HCT116 (cell line): ENCODE measurements around the gene RSAD2. TPM values are rescaled to one million over a fixed set of nuclear protein-coding genes. Genes with fewer than 3 reads are reported as not detected.

ENCODE experiments used
- ATAC-seq: fragments of 200-7000 bp; cut with Tn5 transposase; 2 replicates; pipeline ENCODE4 v1.9.1; 2020; ENCODE audit warnings: mild to moderate bottlenecking, moderate library complexity
- BruUV-seq: library from RNA; stranded (reverse); fragments of 400-500 nt; replicated peaks from 2 replicates; lab custom pipeline; 2021; lab: Mats Ljungman, UMichigan
- CTCF ChIA-PET: fragments of 300-600 bp; sonication (Branson Sonifier 250); formaldehyde crosslinking; loops from one replicate; lab custom pipeline; 2021; ENCODE audit warnings: antibody characterized with exemption; lab: Charles Lee
- POLR2A ChIA-PET: fragments of 300-600, 350-600 bp; sonication (Branson Sonifier 250); formaldehyde crosslinking; loops from one replicate; lab custom pipeline; 2021; ENCODE audit warnings: antibody characterized with exemption; lab: Charles Lee
- RAD21 ChIA-PET, 2 experiments: fragments of 300-600 bp; sonication (Branson Sonifier 250); formaldehyde crosslinking; loops; one replicate each; lab custom pipeline; 2023; ENCODE audit warnings: low total read pairs in 2 of 2; ENCODE audit not compliant: uncharacterized antibody in 2 of 2, unreplicated experiment in 2 of 2, low non-redundant PET in 1 of 2; lab: Charles Lee
- DNase-seq: peaks from one replicate; pipeline ENCODE4 v3.0.0-alpha.2; 2010; ENCODE audit warnings: low read depth, low spot score
- H2AFZ ChIP-seq: fragments of 200-600 bp; shearing (Covaris generic), sonication (generic); 2 replicates; pipeline ENCODE4 v1.6.1; 2017; ENCODE audit warnings: low read depth, mixed run types, mixed read lengths, antibody characterized with exemption, low read length; ENCODE audit not compliant: poor library complexity, severe bottlenecking
- H3K27ac ChIP-seq: 2 replicates; pipeline ENCODE4 v1.5.1; 2012; ENCODE audit warnings: low read depth, low read length
- H3K27me3 ChIP-seq: fragments of 200-600 bp; sonication (generic); 2 replicates; pipeline ENCODE4 v1.6.1; 2016; ENCODE audit warnings: mixed run types, low read length, mixed read lengths; ENCODE audit not compliant: insufficient read depth
- H3K36me3 ChIP-seq, 2 experiments: fragments of 200-500 bp in 1 of 2; fragments of 200-600 bp in 1 of 2; sonication (Bioruptor generic) in 1 of 2; sonication (generic) in 1 of 2; 2 replicates each; pipeline versions ENCODE4 v1.5.1 to v1.6.1; 2014 to 2016; ENCODE audit warnings: low read length in 2 of 2, inconsistent platforms in 1 of 2, mixed read lengths in 1 of 2, mixed run types in 1 of 2; ENCODE audit not compliant: insufficient read depth in 2 of 2, control insufficient read depth in 1 of 2
- H3K4me1 ChIP-seq, 2 experiments: fragments of 200-600 bp in 1 of 2; sonication (generic) in 1 of 2; 2 replicates each; pipeline versions ENCODE4 v1.5.1 to v1.6.1; 2012 to 2017; ENCODE audit warnings: low read length in 2 of 2, inconsistent platforms in 1 of 2, mild to moderate bottlenecking in 1 of 2, mixed read lengths in 1 of 2, mixed run types in 1 of 2, moderate library complexity in 1 of 2; ENCODE audit not compliant: insufficient read depth in 2 of 2, control insufficient read depth in 1 of 2
- H3K4me2 ChIP-seq: fragments of 200-600 bp; sonication (generic); 2 replicates; pipeline ENCODE4 v1.6.1; 2017; ENCODE audit warnings: mixed run types, low read length, mixed read lengths
- H3K4me3 ChIP-seq, 2 experiments: fragments of 200-600 bp in 1 of 2; sonication (generic) in 1 of 2; replicated peaks in 1 of 2; 2 replicates each; pipeline ENCODE4 v1.5.1; 2011 to 2016; ENCODE audit warnings: low read length in 2 of 2, control low read depth in 1 of 2, low read depth in 1 of 2, mild to moderate bottlenecking in 1 of 2, mixed read lengths in 1 of 2, mixed run types in 1 of 2
- H3K79me2 ChIP-seq: fragments of 200-600 bp; sonication (generic); 2 replicates; pipeline ENCODE4 v1.6.1; 2017; ENCODE audit warnings: mild to moderate bottlenecking, mixed run types, low read length, moderate library complexity, mixed read lengths; ENCODE audit not compliant: insufficient read depth
- H3K9ac ChIP-seq: fragments of 200-600 bp; sonication (generic); 2 replicates; pipeline ENCODE4 v1.6.1; 2016; ENCODE audit warnings: low read length, mixed read lengths
- H3K9me2 ChIP-seq: fragments of 200-600 bp; sonication (generic), shearing (Covaris generic); 2 replicates; pipeline ENCODE4 v1.6.1; 2017; ENCODE audit warnings: mixed run types, mild to moderate bottlenecking, moderate library complexity; ENCODE audit not compliant: insufficient read depth
- H3K9me3 ChIP-seq, 2 experiments: fragments of 200-500 bp in 1 of 2; fragments of 200-600 bp in 1 of 2; sonication (Bioruptor generic) in 1 of 2; sonication (generic) in 1 of 2; 2 replicates each; pipeline ENCODE4 v1.6.1; 2014 to 2017; ENCODE audit warnings: low read length in 2 of 2, mixed read lengths in 2 of 2, inconsistent platforms in 1 of 2, low read depth in 1 of 2, mild to moderate bottlenecking in 1 of 2, mixed run types in 1 of 2, moderate library complexity in 1 of 2; ENCODE audit not compliant: control insufficient read depth in 1 of 2, insufficient read depth in 1 of 2
- H4K20me1 ChIP-seq: fragments of 200-600 bp; sonication (generic), shearing (Covaris generic); 2 replicates; pipeline ENCODE4 v1.6.1; 2017; ENCODE audit warnings: mixed run types, mild to moderate bottlenecking, moderate library complexity; ENCODE audit not compliant: insufficient read depth
- ATF3 ChIP-seq: IDR thresholded peaks from 2 replicates; pipeline ENCODE4 v1.6.1; 2012
- CEBPB ChIP-seq: IDR thresholded peaks from 2 replicates; pipeline ENCODE4 v1.6.1; 2012; ENCODE audit warnings: low read depth
- EGR1 ChIP-seq: IDR thresholded peaks from 2 replicates; pipeline ENCODE4 v1.6.1; 2012; ENCODE audit warnings: low read depth
- ELF1 ChIP-seq: IDR thresholded peaks from 2 replicates; pipeline ENCODE4 v1.6.1; 2012; ENCODE audit warnings: low read depth, borderline replicate concordance
- EZH2 ChIP-seq: fragments of 200-600 bp; sonication (generic); IDR thresholded peaks from 2 replicates; pipeline ENCODE4 v1.6.1; 2017; ENCODE audit warnings: antibody characterized with exemption, mixed run types
- EZH2phosphoT487 ChIP-seq: fragments of 200-600 bp; IDR thresholded peaks from 2 replicates; pipeline ENCODE4 v1.6.1; 2018; ENCODE audit warnings: antibody characterized with exemption, borderline replicate concordance
- FOSL1 ChIP-seq: IDR thresholded peaks from 2 replicates; pipeline ENCODE4 v1.6.1; 2012; ENCODE audit warnings: low read depth
- MAX ChIP-seq: IDR thresholded peaks from 2 replicates; pipeline ENCODE4 v1.6.1; 2012
- POLR2A ChIP-seq: IDR thresholded peaks from 2 replicates; pipeline ENCODE4 v1.7.0; 2011; ENCODE audit warnings: borderline replicate concordance; ENCODE audit not compliant: insufficient read depth, insufficient read length; ENCODE audit errors: extremely low read depth
- RAD21 ChIP-seq: IDR thresholded peaks from 2 replicates; pipeline ENCODE4 v1.6.1; 2012; ENCODE audit warnings: low read depth, mild to moderate bottlenecking
- REST ChIP-seq: IDR thresholded peaks from 2 replicates; pipeline ENCODE4 v1.6.1; 2012; ENCODE audit warnings: low read depth
- SIN3A ChIP-seq: IDR thresholded peaks from 2 replicates; pipeline ENCODE4 v1.6.1; 2012; ENCODE audit warnings: low read depth
- SP1 ChIP-seq: IDR thresholded peaks from 2 replicates; pipeline ENCODE4 v1.6.1; 2012; ENCODE audit warnings: low read depth
- TCF7L2 ChIP-seq: IDR thresholded peaks from 2 replicates; pipeline ENCODE4 v1.7.0; 2011; ENCODE audit warnings: borderline replicate concordance, inconsistent platforms; ENCODE audit not compliant: insufficient read depth, insufficient read length; ENCODE audit errors: extremely low read depth
- YY1 ChIP-seq: IDR thresholded peaks from 2 replicates; pipeline ENCODE4 v1.6.1; 2011; ENCODE audit warnings: low read length, low read depth, moderate library complexity, mild to moderate bottlenecking; ENCODE audit not compliant: insufficient replicate concordance; ENCODE audit errors: extremely low read depth
- ZNF274 ChIP-seq: fragments of 200-500 bp; sonication (Bioruptor generic); IDR thresholded peaks from 2 replicates; pipeline ENCODE4 v1.6.1; 2014; ENCODE audit warnings: mild to moderate bottlenecking, low read depth, low read length, inconsistent platforms
- intact Hi-C: fragments of 100-400 bp; cut with micrococcal nuclease; formaldehyde crosslinking; loops from 2 replicates; pipeline ENCODE4 v1.10.0; 2022
- total RNA-seq: library from RNA; stranded (reverse); gene quantifications from one replicate; pipeline ENCODE4 v1.2.1, GENCODE V29; 2021; ENCODE audit not compliant: unreplicated experiment
- TF ChIP-seq, protein P1 (sequence below), 3 experiments: fragments of 200-600 bp in 1 of 3; sonication (generic) in 1 of 3; IDR thresholded peaks in 2 of 3; conservative IDR thresholded peaks in 1 of 3; 2 replicates each; pipeline ENCODE4 v1.5.1; 2012 to 2017; ENCODE audit warnings: low read depth in 2 of 3, low read length in 2 of 3, antibody characterized with exemption in 1 of 3, borderline replicate concordance in 1 of 3, control low read depth in 1 of 3, mild to moderate bottlenecking in 1 of 3, mixed read lengths in 1 of 3, mixed run types in 1 of 3, moderate library complexity in 1 of 3; ENCODE audit not compliant: insufficient read depth in 1 of 3

The RSAD2 gene
- total RNA-seq, 1 experiment from 2014 or later = not detected

GRCh38 chr2:6942848-6943247, 65.3 kb downstream of the RSAD2 start:
- no peaks in the 10 kb centered on the region for H3K4me1 ChIP-seq
- no peaks in the 10 kb centered on the region; the same call in 1 of the 2 replicates for H3K79me2 ChIP-seq
- no peaks in the 10 kb centered on the region for H3K36me3 ChIP-seq
- CTCF ChIA-PET = no interaction called here
- no peak overlapping the region for H3K4me3 ChIP-seq
- no peak overlapping the region for H2AFZ ChIP-seq
- H3K27me3 ChIP-seq = no peaks in the 10 kb centered on the region
- DNase-seq = no peak
- no TSS peak for BruUV-seq
- POLR2A ChIA-PET = no interaction called here
- no peaks in the 10 kb centered on the region for H4K20me1 ChIP-seq
- RAD21 ChIA-PET = no interaction called here
- H3K9me2 ChIP-seq = no peaks in the 10 kb centered on the region
- ATAC-seq = no peak
- TF ChIP-seq EZH2 = no peak
- intact Hi-C loops = no loop called here
- H3K9ac ChIP-seq = no peak overlapping the region
- no peaks in the 10 kb centered on the region for H3K9me3 ChIP-seq
- H3K4me2 ChIP-seq = no peak overlapping the region
- H3K27ac ChIP-seq = no peak overlapping the region

DNA sequence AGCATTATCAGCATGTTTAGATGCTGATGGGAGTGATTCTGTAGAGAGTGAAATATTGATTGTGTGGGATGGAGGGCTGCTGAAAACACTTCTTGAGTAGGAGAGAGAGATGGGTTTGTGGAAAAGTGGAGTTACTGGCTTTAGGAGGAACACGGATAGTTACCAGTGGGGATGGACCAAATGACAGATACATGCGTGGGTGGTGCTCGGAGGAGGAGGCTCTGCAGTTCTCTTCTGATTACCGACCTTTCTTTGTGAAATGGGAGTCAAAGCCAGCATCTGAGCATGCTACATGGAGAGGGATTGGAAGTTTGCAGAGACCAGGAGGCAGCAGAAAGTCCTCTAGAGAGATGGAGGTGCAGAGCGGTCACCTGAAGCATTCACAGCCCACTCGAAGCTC, 65.9 kb downstream of the RSAD2 start:
- no peak for DNase-seq
- RAD21 ChIA-PET = no interaction called here
- Histone ChIP-seq H3K4me2 (no peak overlapping the region), H4K20me1 (no peaks in the 10 kb centered on the region), H2AFZ (no peak overlapping the region), H3K9me3 (no peaks in the 10 kb centered on the region), H3K4me1 (no peaks in the 10 kb centered on the region), H3K36me3 (no peaks in the 10 kb centered on the region), H3K27ac (no peak overlapping the region), H3K9me2 (no peaks in the 10 kb centered on the region), H3K4me3 (no peak overlapping the region), H3K9ac (no peak overlapping the region), H3K79me2 (no peaks in the 10 kb centered on the region; the same call in 1 of the 2 replicates), H3K27me3 (no peaks in the 10 kb centered on the region)
- CTCF ChIA-PET = no interaction called here
- ATAC-seq = no peak
- intact Hi-C loops = no loop called here
- POLR2A ChIA-PET = no interaction called here
- BruUV-seq = no TSS peak
- TF ChIP-seq CEBPB = no peak
- no peak for TF ChIP-seq TCF7L2
- TF ChIP-seq ZNF274 = no peak
- TF ChIP-seq FOSL1 = no peak
- no peak for TF ChIP-seq ELF1
- no peak for TF ChIP-seq SIN3A
- no peak for TF ChIP-seq REST
- TF ChIP-seq EZH2phosphoT487 = no peak
- TF ChIP-seq, protein P1, sequence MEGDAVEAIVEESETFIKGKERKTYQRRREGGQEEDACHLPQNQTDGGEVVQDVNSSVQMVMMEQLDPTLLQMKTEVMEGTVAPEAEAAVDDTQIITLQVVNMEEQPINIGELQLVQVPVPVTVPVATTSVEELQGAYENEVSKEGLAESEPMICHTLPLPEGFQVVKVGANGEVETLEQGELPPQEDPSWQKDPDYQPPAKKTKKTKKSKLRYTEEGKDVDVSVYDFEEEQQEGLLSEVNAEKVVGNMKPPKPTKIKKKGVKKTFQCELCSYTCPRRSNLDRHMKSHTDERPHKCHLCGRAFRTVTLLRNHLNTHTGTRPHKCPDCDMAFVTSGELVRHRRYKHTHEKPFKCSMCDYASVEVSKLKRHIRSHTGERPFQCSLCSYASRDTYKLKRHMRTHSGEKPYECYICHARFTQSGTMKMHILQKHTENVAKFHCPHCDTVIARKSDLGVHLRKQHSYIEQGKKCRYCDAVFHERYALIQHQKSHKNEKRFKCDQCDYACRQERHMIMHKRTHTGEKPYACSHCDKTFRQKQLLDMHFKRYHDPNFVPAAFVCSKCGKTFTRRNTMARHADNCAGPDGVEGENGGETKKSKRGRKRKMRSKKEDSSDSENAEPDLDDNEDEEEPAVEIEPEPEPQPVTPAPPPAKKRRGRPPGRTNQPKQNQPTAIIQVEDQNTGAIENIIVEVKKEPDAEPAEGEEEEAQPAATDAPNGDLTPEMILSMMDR (IDR thresholded peaks at IDR 0.05 in 2 of 3, conservative IDR thresholded peaks at IDR 0.05 in 1 of 3; ENCODE audit: borderline replicate concordance in 1 of 3, insufficient read depth in 1 of 3, low read depth in 2 of 3, low read length in 2 of 3) = no peak
- TF ChIP-seq MAX = no peak
- no peak for TF ChIP-seq SP1
- no peak for TF ChIP-seq ATF3
- TF ChIP-seq EGR1 = no peak
- no peak for TF ChIP-seq POLR2A
- TF ChIP-seq YY1 = no peak
- no peak for TF ChIP-seq RAD21
- TF ChIP-seq EZH2 = no peak
